Panc1 (cell line): ENCODE measurements around the gene SHQ1. TPM values are rescaled to one million over a fixed set of nuclear protein-coding genes. Genes with fewer than 3 reads are reported as not detected.

Experiments used
- ATAC-seq: fragments of 200-7000 bp; cut with Tn5 transposase; 2 replicates; pipeline ENCODE4 v1.9.1; 2020; ENCODE audit warnings: mild to moderate bottlenecking, moderate library complexity
- BruUV-seq: library from RNA; stranded (reverse); fragments of 400-500 nt; replicated peaks from 2 replicates; lab custom pipeline; 2021; lab: Mats Ljungman, UMichigan
- CTCF ChIA-PET: fragments of 300-600 bp; sonication (Branson Sonifier 250); formaldehyde crosslinking; loops from one replicate; lab custom pipeline; 2022; ENCODE audit warnings: antibody characterized with exemption; lab: Charles Lee
- POLR2A ChIA-PET: fragments of 300-600 bp; sonication (Branson Sonifier 250); formaldehyde crosslinking; loops from one replicate; lab custom pipeline; 2022; ENCODE audit warnings: antibody characterized with exemption; lab: Charles Lee
- DNase-seq: peaks from one replicate; pipeline ENCODE4 v3.0.0-alpha.2; 2010; ENCODE audit warnings: low read depth, low spot score
- H3K27ac ChIP-seq: 2 replicates; pipeline ENCODE4 v1.5.1; 2011; ENCODE audit warnings: mild to moderate bottlenecking, low read length, inconsistent platforms
- H3K27me3 ChIP-seq: fragments of 200-500 bp; sonication (Bioruptor generic); 2 replicates; pipeline ENCODE4 v1.6.0; 2014; ENCODE audit warnings: low read length, inconsistent platforms; ENCODE audit not compliant: control insufficient read depth, insufficient read depth
- H3K36me3 ChIP-seq: fragments of 200-500 bp; sonication (Bioruptor generic); 2 replicates; pipeline ENCODE4 v1.5.1; 2014; ENCODE audit warnings: inconsistent platforms, mild to moderate bottlenecking, low read length, moderate library complexity; ENCODE audit not compliant: control insufficient read depth, insufficient read depth
- H3K4me1 ChIP-seq: 2 replicates; pipeline ENCODE4 v1.5.1; 2011; ENCODE audit warnings: inconsistent platforms, mild to moderate bottlenecking, low read length, moderate library complexity; ENCODE audit not compliant: control insufficient read depth, insufficient read depth
- H3K4me3 ChIP-seq, 2 experiments: 2 replicates each; pipeline ENCODE4 v1.5.1; 2011 to 2012; ENCODE audit warnings: low read depth in 2 of 2, low read length in 2 of 2, mild to moderate bottlenecking in 2 of 2, inconsistent platforms in 1 of 2, moderate library complexity in 1 of 2
- H3K9me3 ChIP-seq: fragments of 200-500 bp; sonication (Bioruptor generic); 2 replicates; pipeline ENCODE4 v1.5.1; 2014; ENCODE audit warnings: low read depth, mild to moderate bottlenecking, inconsistent platforms, low read length, moderate library complexity; ENCODE audit not compliant: control insufficient read depth, insufficient read depth
- POLR2AphosphoS5 ChIP-seq: IDR thresholded peaks from 2 replicates; pipeline ENCODE4 v1.6.1; 2012; ENCODE audit warnings: mild to moderate bottlenecking, low read depth, low read length, moderate library complexity
- REST ChIP-seq, 2 experiments: IDR thresholded peaks; 2 replicates each; pipeline ENCODE4 v1.6.1; 2011 to 2012; ENCODE audit warnings: low read depth in 2 of 2, control low read depth in 1 of 2, low read length in 1 of 2, mild to moderate bottlenecking in 1 of 2, moderate library complexity in 1 of 2; ENCODE audit not compliant: insufficient read depth in 1 of 2
- SIN3A ChIP-seq: IDR thresholded peaks from 2 replicates; pipeline ENCODE4 v1.6.1; 2012; ENCODE audit warnings: low read depth, mild to moderate bottlenecking, low read length, moderate library complexity, borderline replicate concordance; ENCODE audit not compliant: insufficient read depth
- TCF7L2 ChIP-seq: IDR thresholded peaks from 2 replicates; pipeline ENCODE4 v1.6.1; 2011; ENCODE audit warnings: mild to moderate bottlenecking, low read depth, low read length, inconsistent platforms
- in situ Hi-C: cut with HindIII; loops from 2 replicates; pipeline ENCODE4 v1.10.0; 2016; ENCODE audit warnings: low sequenced_read_pairs, low pct_unique_long_range_greater_than_20kb
- intact Hi-C: fragments of 100-400 bp; cut with micrococcal nuclease; formaldehyde crosslinking; loops from one replicate; pipeline ENCODE4 v1.10.0; 2022; ENCODE audit not compliant: unreplicated experiment
- total RNA-seq: library from RNA; stranded (reverse); gene quantifications from one replicate; pipeline ENCODE4 v1.2.1, GENCODE V29; 2021; ENCODE audit not compliant: unreplicated experiment
- TF ChIP-seq, protein P1 (sequence below): fragments of 450-650 bp; IDR thresholded peaks from 2 replicates; pipeline ENCODE4 v1.5.1; 2017; ENCODE audit warnings: mild to moderate bottlenecking

Gene SHQ1
- total RNA-seq, 1 experiment from 2014 or later: 21.0 TPM

GRCh38 chr3:72836416-72836815, 11.8 kb downstream of the SHQ1 start:
- Histone ChIP-seq H3K4me3 (no peak overlapping the region), H3K9me3 (no peaks in the 10 kb centered on the region), H3K27me3 (no peaks in the 10 kb centered on the region), H3K27ac (no peak overlapping the region), H3K4me1 (no peaks in the 10 kb centered on the region), H3K36me3 (no peaks in the 10 kb centered on the region; the same call in 1 of the 2 replicates)
- TF ChIP-seq TCF7L2 (no peak), POLR2AphosphoS5 (no peak), SIN3A (no peak), REST (IDR thresholded peaks at IDR 0.05; ENCODE audit: insufficient read depth in 1 of 2, low read depth in 2 of 2, low read length in 1 of 2) (no peak)
- TF ChIP-seq, protein P1, sequence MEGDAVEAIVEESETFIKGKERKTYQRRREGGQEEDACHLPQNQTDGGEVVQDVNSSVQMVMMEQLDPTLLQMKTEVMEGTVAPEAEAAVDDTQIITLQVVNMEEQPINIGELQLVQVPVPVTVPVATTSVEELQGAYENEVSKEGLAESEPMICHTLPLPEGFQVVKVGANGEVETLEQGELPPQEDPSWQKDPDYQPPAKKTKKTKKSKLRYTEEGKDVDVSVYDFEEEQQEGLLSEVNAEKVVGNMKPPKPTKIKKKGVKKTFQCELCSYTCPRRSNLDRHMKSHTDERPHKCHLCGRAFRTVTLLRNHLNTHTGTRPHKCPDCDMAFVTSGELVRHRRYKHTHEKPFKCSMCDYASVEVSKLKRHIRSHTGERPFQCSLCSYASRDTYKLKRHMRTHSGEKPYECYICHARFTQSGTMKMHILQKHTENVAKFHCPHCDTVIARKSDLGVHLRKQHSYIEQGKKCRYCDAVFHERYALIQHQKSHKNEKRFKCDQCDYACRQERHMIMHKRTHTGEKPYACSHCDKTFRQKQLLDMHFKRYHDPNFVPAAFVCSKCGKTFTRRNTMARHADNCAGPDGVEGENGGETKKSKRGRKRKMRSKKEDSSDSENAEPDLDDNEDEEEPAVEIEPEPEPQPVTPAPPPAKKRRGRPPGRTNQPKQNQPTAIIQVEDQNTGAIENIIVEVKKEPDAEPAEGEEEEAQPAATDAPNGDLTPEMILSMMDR: no peak
- DNase-seq (no peak), ATAC-seq (no peak)
- POLR2A ChIA-PET: no interaction called here
- CTCF ChIA-PET: interaction anchor here (0.6 kb wide), 1 partner anchor 14 kb away, joined by 4 read pairs; no protein-coding TSS in a partner anchor
- no TSS peak for BruUV-seq
- intact Hi-C loops: no loop called here
- in situ Hi-C loops: no loop called here

- intact Hi-C loops (no loop called here), in situ Hi-C loops (no loop called here)
- TF ChIP-seq SIN3A (no peak), REST (IDR thresholded peaks at IDR 0.05; ENCODE audit: insufficient read depth in 1 of 2, low read depth in 2 of 2, low read length in 1 of 2) (no peak), POLR2AphosphoS5 (no peak), TCF7L2 (no peak)
- TF ChIP-seq, protein P1: no peak
- no peak for DNase-seq
- H3K4me3 ChIP-seq: no peak overlapping the region
- no peaks in the 10 kb centered on the region for H3K4me1 ChIP-seq
- CTCF ChIA-PET: no interaction called here
- ATAC-seq: no peak
- no peak overlapping the region for H3K27ac ChIP-seq
- H3K36me3 ChIP-seq: no peaks in the 10 kb centered on the region; the same call in 1 of the 2 replicates
- POLR2A ChIA-PET: no interaction called here
- no TSS peak for BruUV-seq
- H3K9me3 ChIP-seq: no peaks in the 10 kb centered on the region
- no peaks in the 10 kb centered on the region for H3K27me3 ChIP-seq
Observed at GRCh38 chr3:72830452-72831223, 17.6 kb downstream of the SHQ1 start.
